GM23338 (cell line): ENCODE measurements around the gene LOXHD1. TPM values are rescaled to one million over a fixed set of nuclear protein-coding genes. Genes with fewer than 3 reads are reported as not detected.

Experiments used
- ATAC-seq: fragments of 200-7000 bp; cut with Tn5 transposase; 3 replicates; pipeline ENCODE4 v1.9.1; 2020
- DNase-seq: peaks from one replicate; pipeline ENCODE4 v3.0.0-alpha.2; 2015; ENCODE audit warnings: low spot score
- H2AFZ ChIP-seq: fragments of 200-600 bp; sonication (generic); 2 replicates; pipeline ENCODE4 v1.8.0; 2016; ENCODE audit warnings: antibody characterized with exemption, mild to moderate bottlenecking, moderate library complexity
- H3F3A ChIP-seq: fragments of 200-600 bp; sonication (generic); replicated peaks from 2 replicates; pipeline ENCODE4 v1.8.0; 2017; ENCODE audit warnings: antibody characterized with exemption, mixed run types, low read depth
- H3K27ac ChIP-seq: fragments of 200-600 bp; sonication (generic); 2 replicates; pipeline ENCODE4 v1.6.1; 2016; ENCODE audit warnings: low read depth
- H3K27me3 ChIP-seq: fragments of 200-600 bp; sonication (generic); 2 replicates; pipeline ENCODE4 v1.8.0; 2016; ENCODE audit warnings: mild to moderate bottlenecking, mixed run types, moderate library complexity; ENCODE audit not compliant: insufficient read depth
- H3K36me3 ChIP-seq: fragments of 200-600 bp; sonication (generic); 2 replicates; pipeline ENCODE4 v1.8.0; 2016; ENCODE audit warnings: mild to moderate bottlenecking; ENCODE audit not compliant: insufficient read depth
- H3K4me1 ChIP-seq: fragments of 200-600 bp; sonication (generic); 2 replicates; pipeline ENCODE4 v1.8.0; 2016; ENCODE audit warnings: mild to moderate bottlenecking, moderate library complexity; ENCODE audit not compliant: insufficient read depth
- H3K4me2 ChIP-seq: fragments of 200-600 bp; sonication (generic); 2 replicates; pipeline ENCODE4 v1.7.1; 2017; ENCODE audit warnings: mixed run types
- H3K4me3 ChIP-seq: fragments of 200-600 bp; sonication (generic); 2 replicates; pipeline ENCODE4 v1.6.1; 2016; ENCODE audit warnings: mixed run types
- H3K79me2 ChIP-seq: fragments of 200-600 bp; sonication (generic); replicated peaks from 2 replicates; pipeline ENCODE4 v1.8.0; 2017; ENCODE audit warnings: mild to moderate bottlenecking; ENCODE audit not compliant: insufficient read depth
- H3K9me2 ChIP-seq: fragments of 200-600 bp; sonication (generic); 2 replicates; pipeline ENCODE4 v1.8.0; 2017; ENCODE audit not compliant: insufficient read depth
- H4K20me1 ChIP-seq: fragments of 200-600 bp; sonication (generic); replicated peaks from 2 replicates; pipeline ENCODE4 v1.8.0; 2017; ENCODE audit warnings: mild to moderate bottlenecking; ENCODE audit not compliant: insufficient read depth
- H3K27ac Mint-ChIP-seq: 2 replicates; pipeline ENCODE4 v1.8.0; 2020; ENCODE audit warnings: inconsistent platforms, mild to moderate bottlenecking, moderate library complexity, mixed read lengths
- H3K27me3 Mint-ChIP-seq: 3 replicates; pipeline ENCODE4 v1.8.0; 2022; ENCODE audit warnings: low read depth, mild to moderate bottlenecking, moderate library complexity, mixed read lengths, inconsistent platforms; ENCODE audit not compliant: insufficient read depth, poor library complexity
- H3K36me3 Mint-ChIP-seq: 3 replicates; pipeline ENCODE4 v1.8.0; 2021; ENCODE audit warnings: low read depth, mild to moderate bottlenecking, inconsistent platforms, moderate library complexity, mixed read lengths
- H3K4me1 Mint-ChIP-seq: 3 replicates; pipeline ENCODE4 v1.8.0; 2020; ENCODE audit warnings: mild to moderate bottlenecking, inconsistent platforms, mixed read lengths
- H3K4me3 Mint-ChIP-seq: 3 replicates; pipeline ENCODE4 v1.8.0; 2021; ENCODE audit warnings: moderate library complexity, mild to moderate bottlenecking, inconsistent platforms, mixed read lengths
- H3K9me3 Mint-ChIP-seq: 3 replicates; pipeline ENCODE4 v1.8.0; 2020; ENCODE audit warnings: moderate library complexity, mild to moderate bottlenecking, inconsistent platforms, mixed read lengths
- CREB1 ChIP-seq: fragments of 250-450 bp; sonication (Bioruptor Pico); IDR thresholded peaks from 2 replicates; pipeline ENCODE4 v1.5.0; 2020; ENCODE audit warnings: low read depth, mild to moderate bottlenecking, moderate library complexity
- CTCF ChIP-seq, 2 experiments: fragments of 200-600 bp in 1 of 2; sonication (generic) in 1 of 2; conservative IDR thresholded peaks; 2 replicates each; pipeline versions ENCODE4 v1.5.1 to v1.6.1; 2016 to 2017; ENCODE audit warnings: antibody characterized with exemption in 2 of 2, low read depth in 2 of 2, mild to moderate bottlenecking in 2 of 2, moderate library complexity in 1 of 2
- EZH2phosphoT487 ChIP-seq: fragments of 200-600 bp; sonication (generic); IDR thresholded peaks from one replicate; pipeline ENCODE4 v1.8.1; 2018; ENCODE audit warnings: antibody characterized with exemption; ENCODE audit not compliant: unreplicated experiment
- JUNB ChIP-seq: IDR thresholded peaks from one replicate; pipeline ENCODE4 v1.6.1; 2016; ENCODE audit warnings: antibody characterized with exemption; ENCODE audit not compliant: unreplicated experiment
- ZNF114 ChIP-seq: fragments of 250-450 bp; sonication (Bioruptor Pico); IDR thresholded peaks from 2 replicates; pipeline ENCODE4 v1.5.0; 2020; ENCODE audit warnings: mild to moderate bottlenecking, moderate library complexity
- ZNF462 ChIP-seq: fragments of 250-450 bp; sonication (Bioruptor Pico); IDR thresholded peaks from 2 replicates; pipeline ENCODE4 v1.5.0; 2020; ENCODE audit warnings: mild to moderate bottlenecking, moderate library complexity
- polyA plus RNA-seq: library from polyadenylated mRNA; unstranded; fragments of >200 nt; fragmentation: Nextera tagmentation; extraction: Ambion mirVana; gene quantifications from 2 replicates; pipeline ENCODE4 v1.2.1, GENCODE V29; 2016
- total RNA-seq: library from RNA; depleted of rRNA; stranded (reverse); fragments of >200 nt; shearing (Covaris generic); gene quantifications from 2 replicates; pipeline ENCODE4 v1.2.3, GENCODE V29; 2014

LOXHD1 gene
- total and polyA plus RNA-seq, 2 experiments from 2014 or later = 0.17 TPM; not detected in 1

- Histone ChIP-seq H3K4me3 (no peak overlapping the region), H3K4me2 (no peak overlapping the region), H3K79me2 (no peaks in the 10 kb centered on the region), H4K20me1 (no peaks in the 10 kb centered on the region), H3K4me1 (no peaks in the 10 kb centered on the region), H3F3A (no peaks in the 10 kb centered on the region), H3K36me3 (no peaks in the 10 kb centered on the region), H3K9me2 (no peaks in the 10 kb centered on the region), H2AFZ (no peak overlapping the region), H3K27me3 (no peaks in the 10 kb centered on the region), H3K27ac (no peak overlapping the region)
- Mint-ChIP-seq H3K9me3 (no peaks in the 10 kb centered on the region; the same call in 2 of the 3 replicates), H3K27me3 (peaks cover 5% of the 10 kb centered on the region), H3K4me1 (no peaks in the 10 kb centered on the region), H3K27ac (no peak overlapping the region), H3K36me3 (no peaks in the 10 kb centered on the region), H3K4me3 (no peak overlapping the region)
- TF ChIP-seq ZNF462 (CRISPR knock-in tag) (no peak), EZH2phosphoT487 (no peak), CREB1 (CRISPR knock-in tag) (no peak), CTCF (conservative IDR thresholded peaks at IDR 0.05; ENCODE audit: low read depth in 2 of 2) (no peak), ZNF114 (CRISPR knock-in tag) (no peak), JUNB (no peak)
- ATAC-seq (no peak), DNase-seq (no peak)
Measured at GRCh38 chr18:46573156-46573555, 83.9 kb downstream of the LOXHD1 start.
